HEK293 (cell line): ENCODE data around the gene OAT.

Source experiments
- CTCF ChIA-PET: fragments of 350-600 bp; formaldehyde crosslinking; extraction: SDS; loops from one replicate; lab custom pipeline; 2021; ENCODE audit warnings: antibody characterized with exemption; lab: Yijun Ruan, JAX
- POLR2A ChIA-PET: fragments of 300-600 bp; formaldehyde crosslinking; extraction: SDS; loops from one replicate; lab custom pipeline; 2020; ENCODE audit warnings: antibody characterized with exemption, inconsistent platforms; lab: Yijun Ruan, JAX
- H3K27ac ChIP-seq: fragments of 200-500 bp; sonication (Bioruptor generic); 2 replicates; pipeline ENCODE4 v1.5.1; 2014; ENCODE audit warnings: low read depth, low read length, control low read depth, inconsistent platforms; ENCODE audit errors: extremely low read depth
- H3K36me3 ChIP-seq, 2 experiments: fragments of 200-500 bp in 1 of 2; sonication (Bioruptor generic) in 1 of 2; 1 replicate in 1 of 2; 2 replicates in 1 of 2; pipeline ENCODE4 v1.5.1; 2014 to 2017; ENCODE audit warnings: inconsistent platforms in 2 of 2, low read length in 2 of 2; ENCODE audit not compliant: control insufficient read depth in 2 of 2, insufficient read depth in 1 of 2
- H3K4me1 ChIP-seq: fragments of 200-500 bp; sonication (Bioruptor generic); 2 replicates; pipeline ENCODE4 v1.5.1; 2014; ENCODE audit warnings: mild to moderate bottlenecking, low read length, inconsistent platforms; ENCODE audit not compliant: control insufficient read depth, insufficient read depth
- H3K4me3 ChIP-seq: 2 replicates; pipeline ENCODE4 v1.5.1; 2011; ENCODE audit warnings: low read depth, mild to moderate bottlenecking, control low read depth, low read length, moderate library complexity
- H3K9me3 ChIP-seq: fragments of 200-500 bp; sonication (Bioruptor generic); 2 replicates; pipeline ENCODE4 v1.5.1; 2014; ENCODE audit warnings: low read depth, low read length, inconsistent platforms; ENCODE audit not compliant: control insufficient read depth, insufficient read depth
- KLF8 ChIP-seq: fragments of 450-650 bp; formaldehyde crosslinking; IDR thresholded peaks from 2 replicates; pipeline ENCODE4 v1.5.1; 2016; ENCODE audit warnings: missing biosample characterization, missing genetic modification characterization
- RBAK ChIP-seq: fragments of 450-650 bp; formaldehyde crosslinking; IDR thresholded peaks from 2 replicates; pipeline ENCODE4 v1.5.1; 2016; ENCODE audit warnings: missing biosample characterization, missing genetic modification characterization
- ZBTB17 ChIP-seq: fragments of 450-650 bp; formaldehyde crosslinking; IDR thresholded peaks from 2 replicates; pipeline ENCODE4 v1.5.1; 2016; ENCODE audit warnings: missing biosample characterization, missing genetic modification characterization
- ZFHX2 ChIP-seq: fragments of 450-650 bp; formaldehyde crosslinking; conservative IDR thresholded peaks from 2 replicates; pipeline ENCODE4 v1.5.1; 2016; ENCODE audit warnings: missing biosample characterization, missing genetic modification characterization
- ZNF133 ChIP-seq: fragments of 450-650 bp; formaldehyde crosslinking; IDR thresholded peaks from 2 replicates; pipeline ENCODE4 v1.5.1; 2016; ENCODE audit warnings: missing biosample characterization, missing genetic modification characterization
- ZNF354C ChIP-seq: fragments of 450-650 bp; formaldehyde crosslinking; IDR thresholded peaks from 2 replicates; pipeline ENCODE4 v1.5.1; 2016; ENCODE audit warnings: missing biosample characterization, missing genetic modification characterization, low read depth, borderline replicate concordance
- ZNF530 ChIP-seq: fragments of 450-650 bp; formaldehyde crosslinking; IDR thresholded peaks from 2 replicates; pipeline ENCODE4 v1.5.1; 2016; ENCODE audit warnings: low read depth, missing biosample characterization, missing genetic modification characterization
- ZNF629 ChIP-seq: fragments of 450-650 bp; formaldehyde crosslinking; IDR thresholded peaks from 2 replicates; pipeline ENCODE4 v1.5.1; 2017; ENCODE audit warnings: missing biosample characterization, missing genetic modification characterization
- ZNF701 ChIP-seq: fragments of 450-650 bp; formaldehyde crosslinking; IDR thresholded peaks from 2 replicates; pipeline ENCODE4 v1.5.1; 2016; ENCODE audit warnings: missing biosample characterization, missing genetic modification characterization
- ZNF747 ChIP-seq: fragments of 450-650 bp; formaldehyde crosslinking; IDR thresholded peaks from 2 replicates; pipeline ENCODE4 v1.5.1; 2016; ENCODE audit warnings: missing biosample characterization, missing genetic modification characterization
- ZNF777 ChIP-seq: fragments of 450-650 bp; formaldehyde crosslinking; IDR thresholded peaks from 2 replicates; pipeline ENCODE4 v1.5.1; 2017; ENCODE audit warnings: missing biosample characterization, missing genetic modification characterization, borderline replicate concordance
- ZNF843 ChIP-seq: fragments of 450-650 bp; formaldehyde crosslinking; IDR thresholded peaks from 2 replicates; pipeline ENCODE4 v1.5.1; 2016; ENCODE audit warnings: missing biosample characterization, missing genetic modification characterization
- TF ChIP-seq, protein P1 (sequence below): fragments of 450-650 bp; formaldehyde crosslinking; IDR thresholded peaks from 2 replicates; pipeline ENCODE4 v1.5.1; 2017; ENCODE audit warnings: missing biosample characterization, missing genetic modification characterization
- TF ChIP-seq, protein P2 (sequence below): fragments of 450-650 bp; formaldehyde crosslinking; IDR thresholded peaks from 2 replicates; pipeline ENCODE4 v1.5.1; 2016; ENCODE audit warnings: missing biosample characterization, missing genetic modification characterization
- TF ChIP-seq, protein P3 (sequence below): fragments of 450-650 bp; formaldehyde crosslinking; IDR thresholded peaks from 2 replicates; pipeline ENCODE4 v1.5.1; 2016; ENCODE audit warnings: missing biosample characterization, missing genetic modification characterization
- TF ChIP-seq, protein P4 (sequence below): fragments of 450-650 bp; formaldehyde crosslinking; IDR thresholded peaks from 2 replicates; pipeline ENCODE4 v1.5.1; 2017; ENCODE audit warnings: missing biosample characterization, missing genetic modification characterization

OAT gene

DNA sequence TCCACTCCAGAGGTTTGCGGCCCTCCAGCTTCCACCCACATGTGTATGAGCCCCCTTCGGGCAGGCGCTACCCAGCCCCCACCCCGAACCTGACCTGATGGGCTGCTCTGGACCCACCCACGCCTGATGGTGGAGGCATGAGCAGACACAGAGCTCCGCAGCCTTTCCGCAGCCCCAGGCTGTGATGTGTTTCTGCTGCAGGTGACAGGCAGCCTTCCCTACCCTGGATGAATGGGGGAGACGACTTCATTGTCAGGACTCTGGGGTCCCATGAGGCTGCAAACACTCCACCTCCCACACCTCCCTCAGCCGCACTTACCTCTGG, 61.2 kb downstream of the OAT start (continued):
- TF ChIP-seq, protein P1, sequence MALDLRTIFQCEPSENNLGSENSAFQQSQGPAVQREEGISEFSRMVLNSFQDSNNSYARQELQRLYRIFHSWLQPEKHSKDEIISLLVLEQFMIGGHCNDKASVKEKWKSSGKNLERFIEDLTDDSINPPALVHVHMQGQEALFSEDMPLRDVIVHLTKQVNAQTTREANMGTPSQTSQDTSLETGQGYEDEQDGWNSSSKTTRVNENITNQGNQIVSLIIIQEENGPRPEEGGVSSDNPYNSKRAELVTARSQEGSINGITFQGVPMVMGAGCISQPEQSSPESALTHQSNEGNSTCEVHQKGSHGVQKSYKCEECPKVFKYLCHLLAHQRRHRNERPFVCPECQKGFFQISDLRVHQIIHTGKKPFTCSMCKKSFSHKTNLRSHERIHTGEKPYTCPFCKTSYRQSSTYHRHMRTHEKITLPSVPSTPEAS (tag by site-specific recombination): no peak
- TF ChIP-seq, protein P2, sequence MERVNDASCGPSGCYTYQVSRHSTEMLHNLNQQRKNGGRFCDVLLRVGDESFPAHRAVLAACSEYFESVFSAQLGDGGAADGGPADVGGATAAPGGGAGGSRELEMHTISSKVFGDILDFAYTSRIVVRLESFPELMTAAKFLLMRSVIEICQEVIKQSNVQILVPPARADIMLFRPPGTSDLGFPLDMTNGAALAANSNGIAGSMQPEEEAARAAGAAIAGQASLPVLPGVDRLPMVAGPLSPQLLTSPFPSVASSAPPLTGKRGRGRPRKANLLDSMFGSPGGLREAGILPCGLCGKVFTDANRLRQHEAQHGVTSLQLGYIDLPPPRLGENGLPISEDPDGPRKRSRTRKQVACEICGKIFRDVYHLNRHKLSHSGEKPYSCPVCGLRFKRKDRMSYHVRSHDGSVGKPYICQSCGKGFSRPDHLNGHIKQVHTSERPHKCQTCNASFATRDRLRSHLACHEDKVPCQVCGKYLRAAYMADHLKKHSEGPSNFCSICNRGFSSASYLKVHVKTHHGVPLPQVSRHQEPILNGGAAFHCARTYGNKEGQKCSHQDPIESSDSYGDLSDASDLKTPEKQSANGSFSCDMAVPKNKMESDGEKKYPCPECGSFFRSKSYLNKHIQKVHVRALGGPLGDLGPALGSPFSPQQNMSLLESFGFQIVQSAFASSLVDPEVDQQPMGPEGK (tag by site-specific recombination): no peak

DNA sequence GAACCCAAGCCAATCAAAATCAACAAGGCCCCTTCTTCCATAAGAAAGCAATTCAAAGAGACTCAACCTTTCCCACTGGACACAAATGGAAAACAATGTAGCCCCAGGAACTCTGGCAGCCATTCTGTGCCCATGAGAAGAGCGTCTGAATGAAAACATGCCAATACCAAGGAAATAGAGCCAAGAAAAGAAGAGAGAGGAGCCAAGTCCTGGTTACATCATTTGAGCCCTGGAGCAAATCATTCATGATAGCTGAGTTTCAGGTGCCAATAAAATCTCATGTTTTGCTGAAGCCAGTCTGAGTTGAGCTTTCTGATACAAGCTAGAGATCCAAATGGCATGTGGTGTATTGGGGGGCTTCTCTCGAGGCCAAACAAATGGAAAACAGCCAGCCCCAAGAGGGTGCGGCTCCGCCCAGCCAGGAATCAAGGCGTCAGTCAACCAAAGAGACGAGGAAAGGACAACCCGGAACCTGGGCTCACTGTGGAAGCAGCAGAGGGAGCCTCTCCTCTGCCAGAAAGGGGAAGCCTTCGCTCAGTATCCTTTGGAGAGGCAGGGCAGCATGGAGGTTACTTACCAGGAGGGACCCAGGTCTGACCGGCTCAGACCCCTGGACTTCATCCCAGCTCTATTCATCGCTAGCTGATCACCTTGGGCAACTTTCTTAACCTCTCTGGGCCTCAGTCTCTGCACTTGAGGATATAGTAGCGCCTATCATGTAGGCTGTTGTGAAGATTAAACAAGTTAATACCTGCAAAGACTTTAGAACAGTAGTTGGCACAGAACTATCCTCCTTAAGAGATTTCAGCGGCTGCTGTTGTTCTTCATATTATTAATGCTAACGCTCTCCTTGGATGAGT, 61.8 kb downstream of the OAT start:
- Histone ChIP-seq H3K4me3 (no peak overlapping the region), H3K4me1 (no peaks in the 10 kb centered on the region; the same call in 1 of the 2 replicates), H3K36me3 (no peaks in the 10 kb centered on the region)
- TF ChIP-seq ZNF354C (tag by site-specific recombination) (no peak), ZNF629 (tag by site-specific recombination) (no peak), ZNF701 (tag by site-specific recombination) (no peak), KLF8 (no peak), ZFHX2 (tag by site-specific recombination) (no peak), ZNF777 (no peak), ZNF530 (tag by site-specific recombination) (no peak), ZNF843 (tag by site-specific recombination) (no peak), ZNF747 (tag by site-specific recombination) (no peak), ZBTB17 (tag by site-specific recombination) (no peak), RBAK (tag by site-specific recombination) (no peak), ZNF133 (tag by site-specific recombination) (no peak)
- TF ChIP-seq, protein P3, sequence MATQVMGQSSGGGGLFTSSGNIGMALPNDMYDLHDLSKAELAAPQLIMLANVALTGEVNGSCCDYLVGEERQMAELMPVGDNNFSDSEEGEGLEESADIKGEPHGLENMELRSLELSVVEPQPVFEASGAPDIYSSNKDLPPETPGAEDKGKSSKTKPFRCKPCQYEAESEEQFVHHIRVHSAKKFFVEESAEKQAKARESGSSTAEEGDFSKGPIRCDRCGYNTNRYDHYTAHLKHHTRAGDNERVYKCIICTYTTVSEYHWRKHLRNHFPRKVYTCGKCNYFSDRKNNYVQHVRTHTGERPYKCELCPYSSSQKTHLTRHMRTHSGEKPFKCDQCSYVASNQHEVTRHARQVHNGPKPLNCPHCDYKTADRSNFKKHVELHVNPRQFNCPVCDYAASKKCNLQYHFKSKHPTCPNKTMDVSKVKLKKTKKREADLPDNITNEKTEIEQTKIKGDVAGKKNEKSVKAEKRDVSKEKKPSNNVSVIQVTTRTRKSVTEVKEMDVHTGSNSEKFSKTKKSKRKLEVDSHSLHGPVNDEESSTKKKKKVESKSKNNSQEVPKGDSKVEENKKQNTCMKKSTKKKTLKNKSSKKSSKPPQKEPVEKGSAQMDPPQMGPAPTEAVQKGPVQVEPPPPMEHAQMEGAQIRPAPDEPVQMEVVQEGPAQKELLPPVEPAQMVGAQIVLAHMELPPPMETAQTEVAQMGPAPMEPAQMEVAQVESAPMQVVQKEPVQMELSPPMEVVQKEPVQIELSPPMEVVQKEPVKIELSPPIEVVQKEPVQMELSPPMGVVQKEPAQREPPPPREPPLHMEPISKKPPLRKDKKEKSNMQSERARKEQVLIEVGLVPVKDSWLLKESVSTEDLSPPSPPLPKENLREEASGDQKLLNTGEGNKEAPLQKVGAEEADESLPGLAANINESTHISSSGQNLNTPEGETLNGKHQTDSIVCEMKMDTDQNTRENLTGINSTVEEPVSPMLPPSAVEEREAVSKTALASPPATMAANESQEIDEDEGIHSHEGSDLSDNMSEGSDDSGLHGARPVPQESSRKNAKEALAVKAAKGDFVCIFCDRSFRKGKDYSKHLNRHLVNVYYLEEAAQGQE: no peak
- TF ChIP-seq, protein P4, sequence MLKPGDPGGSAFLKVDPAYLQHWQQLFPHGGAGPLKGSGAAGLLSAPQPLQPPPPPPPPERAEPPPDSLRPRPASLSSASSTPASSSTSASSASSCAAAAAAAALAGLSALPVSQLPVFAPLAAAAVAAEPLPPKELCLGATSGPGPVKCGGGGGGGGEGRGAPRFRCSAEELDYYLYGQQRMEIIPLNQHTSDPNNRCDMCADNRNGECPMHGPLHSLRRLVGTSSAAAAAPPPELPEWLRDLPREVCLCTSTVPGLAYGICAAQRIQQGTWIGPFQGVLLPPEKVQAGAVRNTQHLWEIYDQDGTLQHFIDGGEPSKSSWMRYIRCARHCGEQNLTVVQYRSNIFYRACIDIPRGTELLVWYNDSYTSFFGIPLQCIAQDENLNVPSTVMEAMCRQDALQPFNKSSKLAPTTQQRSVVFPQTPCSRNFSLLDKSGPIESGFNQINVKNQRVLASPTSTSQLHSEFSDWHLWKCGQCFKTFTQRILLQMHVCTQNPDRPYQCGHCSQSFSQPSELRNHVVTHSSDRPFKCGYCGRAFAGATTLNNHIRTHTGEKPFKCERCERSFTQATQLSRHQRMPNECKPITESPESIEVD (tag by site-specific recombination): no peak
- TF ChIP-seq, all 188 proteins: peak for 0
- CTCF ChIA-PET: interaction anchor here (0.6 to 1.6 kb wide), 3 partner anchors 18 to 384 kb away, joined by 3 to 5 read pairs (median 3); no protein-coding TSS in a partner anchor
- no peak overlapping the region for H3K27ac ChIP-seq
- POLR2A ChIA-PET: no interaction called here
- no peaks in the 10 kb centered on the region for H3K9me3 ChIP-seq
